ENCODE results near the gene PSD2.

Gene PSD2

GRCh38 chr5:139872052-139872766 is 76.6 kb downstream of the PSD2 start:
- ATAC-seq (no peak), DNase-seq (ENCODE audit: low spot score in 2 of 2) (no peak)
- Mint-ChIP-seq H3K27ac (no peak overlapping the region), H3K4me1 (no peaks in the 10 kb centered on the region), H3K4me3 (no peak overlapping the region), H3K36me3 (no peaks in the 10 kb centered on the region), H3K9me3 (no peaks in the 10 kb centered on the region)

- Mint-ChIP-seq H3K36me3 (no peaks in the 10 kb centered on the region), H3K27ac (no peak overlapping the region), H3K4me3 (no peak overlapping the region), H3K4me1 (no peaks in the 10 kb centered on the region), H3K9me3 (no peaks in the 10 kb centered on the region)
- DNase-seq (ENCODE audit: low spot score in 2 of 2), result no peak
- ATAC-seq, result no peak
Measured at GRCh38 chr5:139872851-139873794, 77.5 kb downstream of the PSD2 start.

GRCh38 chr5:139875957-139876356 is 80.3 kb downstream of the PSD2 start:
- Mint-ChIP-seq H3K27ac (no peak overlapping the region), H3K36me3 (no peaks in the 10 kb centered on the region), H3K4me1 (no peaks in the 10 kb centered on the region), H3K9me3 (no peaks in the 10 kb centered on the region), H3K4me3 (no peak overlapping the region)
- no peak for ATAC-seq
- no peak for DNase-seq (ENCODE audit: low spot score in 2 of 2)

- Mint-ChIP-seq H3K27ac (no peak overlapping the region), H3K36me3 (no peaks in the 10 kb centered on the region), H3K9me3 (no peaks in the 10 kb centered on the region), H3K4me3 (no peak overlapping the region), H3K4me1 (no peaks in the 10 kb centered on the region)
- DNase-seq (ENCODE audit: low spot score in 2 of 2) (no peak), ATAC-seq (peak; percentile 29)
Measured at GRCh38 chr5:139877129-139877597, 81.6 kb downstream of the PSD2 start.

GRCh38 chr5:139878093-139878492 is 82.5 kb downstream of the PSD2 start:
- ATAC-seq, result no peak
- no peak overlapping the region for H3K27ac Mint-ChIP-seq
- no peaks in the 10 kb centered on the region for H3K36me3 Mint-ChIP-seq
- no peak for DNase-seq (ENCODE audit: low spot score in 2 of 2)
- H3K4me3 Mint-ChIP-seq, result no peak overlapping the region
- no peaks in the 10 kb centered on the region for H3K4me1 Mint-ChIP-seq
- H3K9me3 Mint-ChIP-seq, result no peaks in the 10 kb centered on the region

GRCh38 chr5:139880416-139881142 is 85.0 kb downstream of the PSD2 start:
- no peaks in the 10 kb centered on the region for H3K9me3 Mint-ChIP-seq
- ATAC-seq (no peak), DNase-seq (ENCODE audit: low spot score in 2 of 2) (no peak)
- H3K4me3 Mint-ChIP-seq, result no peak overlapping the region
- H3K4me1 Mint-ChIP-seq, result no peaks in the 10 kb centered on the region
- H3K27ac Mint-ChIP-seq, result no peak overlapping the region
- H3K36me3 Mint-ChIP-seq, result no peaks in the 10 kb centered on the region

GRCh38 chr5:139881143-139881733 is 85.6 kb downstream of the PSD2 start:
- Mint-ChIP-seq H3K36me3 (no peaks in the 10 kb centered on the region), H3K27ac (peak overlapping the region; percentile 55), H3K4me1 (no peaks in the 10 kb centered on the region), H3K4me3 (no peak overlapping the region), H3K9me3 (no peaks in the 10 kb centered on the region)
- DNase-seq (ENCODE audit: low spot score in 2 of 2) (no peak), ATAC-seq (no peak)

- H3K4me3 Mint-ChIP-seq, result no peak overlapping the region
- DNase-seq (ENCODE audit: low spot score in 2 of 2) (no peak), ATAC-seq (no peak)
- H3K4me1 Mint-ChIP-seq, result no peaks in the 10 kb centered on the region
- H3K27ac Mint-ChIP-seq, result no peak overlapping the region
- no peaks in the 10 kb centered on the region for H3K36me3 Mint-ChIP-seq
- no peaks in the 10 kb centered on the region for H3K9me3 Mint-ChIP-seq
Measured at GRCh38 chr5:139882316-139882715, 86.7 kb downstream of the PSD2 start.

- DNase-seq (ENCODE audit: low spot score in 2 of 2) (no peak), ATAC-seq (no peak)
- H3K27ac Mint-ChIP-seq, result no peak overlapping the region
- H3K36me3 Mint-ChIP-seq, result no peaks in the 10 kb centered on the region
- no peak overlapping the region for H3K4me3 Mint-ChIP-seq
- H3K4me1 Mint-ChIP-seq, result peaks cover 2% of the 10 kb centered on the region
- no peaks in the 10 kb centered on the region for H3K9me3 Mint-ChIP-seq
Measured at GRCh38 chr5:139882961-139883539, 87.4 kb downstream of the PSD2 start.

GRCh38 chr5:139884144-139884543 is 88.5 kb downstream of the PSD2 start:
- peaks cover 8% of the 10 kb centered on the region for H3K4me1 Mint-ChIP-seq
- ATAC-seq (no peak), DNase-seq (ENCODE audit: low spot score in 2 of 2) (no peak)
- no peak overlapping the region for H3K4me3 Mint-ChIP-seq
- H3K36me3 Mint-ChIP-seq, result no peaks in the 10 kb centered on the region
- no peak overlapping the region for H3K27ac Mint-ChIP-seq
- no peaks in the 10 kb centered on the region for H3K9me3 Mint-ChIP-seq

- H3K4me1 Mint-ChIP-seq, result peaks cover 8% of the 10 kb centered on the region
- no peak overlapping the region for H3K4me3 Mint-ChIP-seq
- ATAC-seq, result no peak
- DNase-seq (ENCODE audit: low spot score in 2 of 2), result no peak
- H3K36me3 Mint-ChIP-seq, result no peaks in the 10 kb centered on the region
- H3K9me3 Mint-ChIP-seq, result no peaks in the 10 kb centered on the region
- no peak overlapping the region for H3K27ac Mint-ChIP-seq
Measured at GRCh38 chr5:139884734-139885133, 89.1 kb downstream of the PSD2 start.

- H3K9me3 Mint-ChIP-seq, result no peaks in the 10 kb centered on the region
- DNase-seq (ENCODE audit: low spot score in 2 of 2) (no peak), ATAC-seq (no peak)
- no peak overlapping the region for H3K4me3 Mint-ChIP-seq
- H3K27ac Mint-ChIP-seq, result peak overlapping the region; percentile 20
- peaks cover 8% of the 10 kb centered on the region for H3K4me1 Mint-ChIP-seq
- no peaks in the 10 kb centered on the region for H3K36me3 Mint-ChIP-seq
Measured at GRCh38 chr5:139885172-139885856, 89.7 kb downstream of the PSD2 start.

GRCh38 chr5:139885857-139886208 is 90.2 kb downstream of the PSD2 start:
- peaks cover 8% of the 10 kb centered on the region for H3K4me1 Mint-ChIP-seq
- H3K36me3 Mint-ChIP-seq, result no peaks in the 10 kb centered on the region
- DNase-seq (ENCODE audit: low spot score in 2 of 2) (no peak), ATAC-seq (no peak)
- H3K27ac Mint-ChIP-seq, result no peak overlapping the region
- no peak overlapping the region for H3K4me3 Mint-ChIP-seq
- H3K9me3 Mint-ChIP-seq, result no peaks in the 10 kb centered on the region

GRCh38 chr5:139886213-139886612 is 90.6 kb downstream of the PSD2 start:
- H3K27ac Mint-ChIP-seq, result no peak overlapping the region
- H3K4me1 Mint-ChIP-seq, result peaks cover 8% of the 10 kb centered on the region

More at GRCh38 chr5:139886213-139886612, 90.6 kb downstream of the PSD2 start:
- Mint-ChIP-seq H3K9me3 (no peaks in the 10 kb centered on the region), H3K4me3 (no peak overlapping the region), H3K36me3 (no peaks in the 10 kb centered on the region)
- ATAC-seq, result no peak
- DNase-seq (ENCODE audit: low spot score in 2 of 2), result no peak
